Erythroblast (primary cell): Measurements from ENCODE around the gene NXPH2.

Source experiments
- GATA1 ChIP-seq: IDR thresholded peaks from 2 replicates; pipeline ENCODE4 v1.6.1; 2011; ENCODE audit warnings: low read depth, mild to moderate bottlenecking, control low read depth, low read length, moderate library complexity
- POLR2A ChIP-seq: IDR thresholded peaks from 2 replicates; pipeline ENCODE4 v1.6.1; 2011; ENCODE audit warnings: mild to moderate bottlenecking, low read length

- TF ChIP-seq POLR2A = no peak
- TF ChIP-seq GATA1 = no peak
These were observed 127.8 kb downstream of the NXPH2 start for GRCh38 chr2:138652378-138652777.
